SU-DHL-6 (cell line): Measurements from ENCODE around the gene LAMTOR4.

Experiments used
- CTCF ChIP-seq: fragments of 200-600 bp; sonication (generic); IDR thresholded peaks from one replicate; pipeline ENCODE4 v1.5.1; 2017; ENCODE audit warnings: antibody characterized with exemption, mild to moderate bottlenecking, low read length, moderate library complexity; ENCODE audit not compliant: insufficient read depth, poor library complexity, severe bottlenecking
- EZH2phosphoT487 ChIP-seq: fragments of 200-600 bp; sonication (generic), shearing (Covaris generic); conservative IDR thresholded peaks from 2 replicates; pipeline ENCODE4 v1.6.1; 2018; ENCODE audit warnings: mild to moderate bottlenecking, antibody characterized with exemption, low read length, moderate library complexity, mixed read lengths

- TF ChIP-seq CTCF (no peak), EZH2phosphoT487 (no peak)
These were observed 41.5 kb upstream of the LAMTOR4 start for GRCh38 chr7:100107125-100107737.
